ENCODE data around the gene ECSIT.

The ECSIT gene

GRCh38 chr19:11534538-11534937 is 5.6 kb upstream of the ECSIT start:
- Histone ChIP-seq H2AFZ (ENCODE audit: low read depth) (no peak overlapping the region), H3K4me1 (ENCODE audit: low read depth, poor library complexity, severe bottlenecking) (peaks cover 10% of the 10 kb centered on the region), H3K4me2 (no peak overlapping the region), H3K27me3 (ENCODE audit: insufficient read depth, low read depth) (peaks cover 2% of the 10 kb centered on the region; the same call in 1 of the 2 replicates), H3K79me2 (ENCODE audit: insufficient read depth, low read depth) (no peaks in the 10 kb centered on the region), H3K9ac (no peak overlapping the region), H4K20me1 (ENCODE audit: insufficient read depth) (no peaks in the 10 kb centered on the region), H3K27ac (no peak overlapping the region), H3K4me3 (IDR thresholded peaks at IDR 0.05; ENCODE audit: insufficient read depth, low read depth, low read length) (no peak overlapping the region), H3K36me3 (ENCODE audit: insufficient read depth) (no peaks in the 10 kb centered on the region)
- TF ChIP-seq CTCF (conservative IDR thresholded peaks at IDR 0.05; ENCODE audit: low read depth, low read length) = no peak

DNA sequence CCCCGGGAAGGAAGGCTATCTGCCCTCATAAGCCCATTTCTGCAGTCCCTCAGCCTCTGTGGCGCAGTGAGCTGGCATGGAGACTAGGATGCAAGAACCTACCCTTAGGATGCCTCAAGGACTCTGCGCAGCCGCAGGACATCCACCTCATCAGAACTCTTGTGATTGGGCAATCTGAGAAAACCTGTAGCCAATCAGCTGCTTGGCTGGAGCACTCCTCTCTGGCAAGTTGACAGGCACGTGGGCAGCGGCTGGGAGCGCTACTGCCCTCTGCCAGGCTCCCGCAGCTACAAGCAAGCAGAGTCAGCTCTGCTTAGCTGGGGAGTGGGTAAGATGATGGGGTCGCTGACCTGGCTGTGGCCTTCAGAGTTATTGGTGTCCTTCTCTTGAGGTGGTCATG is 1.5 kb upstream of the ECSIT start:
- no peaks in the 10 kb centered on the region for H3K79me2 ChIP-seq (ENCODE audit: insufficient read depth, low read depth)
- H3K4me1 ChIP-seq (ENCODE audit: low read depth, poor library complexity, severe bottlenecking) = peaks cover 12% of the 10 kb centered on the region
- no peak overlapping the region for H2AFZ ChIP-seq (ENCODE audit: low read depth)
- no peaks in the 10 kb centered on the region for H4K20me1 ChIP-seq (ENCODE audit: insufficient read depth)
- H3K36me3 ChIP-seq (ENCODE audit: insufficient read depth) = no peaks in the 10 kb centered on the region
- no peak overlapping the region for H3K4me3 ChIP-seq (IDR thresholded peaks at IDR 0.05; ENCODE audit: insufficient read depth, low read depth, low read length)
- H3K9ac ChIP-seq = no peak overlapping the region
- peaks cover under 1% of the 10 kb centered on the region; the same call in 1 of the 2 replicates for H3K27me3 ChIP-seq (ENCODE audit: insufficient read depth, low read depth)
- H3K27ac ChIP-seq = no peak overlapping the region
- no peak for TF ChIP-seq CTCF (conservative IDR thresholded peaks at IDR 0.05; ENCODE audit: low read depth, low read length)
- no peak overlapping the region for H3K4me2 ChIP-seq

DNA sequence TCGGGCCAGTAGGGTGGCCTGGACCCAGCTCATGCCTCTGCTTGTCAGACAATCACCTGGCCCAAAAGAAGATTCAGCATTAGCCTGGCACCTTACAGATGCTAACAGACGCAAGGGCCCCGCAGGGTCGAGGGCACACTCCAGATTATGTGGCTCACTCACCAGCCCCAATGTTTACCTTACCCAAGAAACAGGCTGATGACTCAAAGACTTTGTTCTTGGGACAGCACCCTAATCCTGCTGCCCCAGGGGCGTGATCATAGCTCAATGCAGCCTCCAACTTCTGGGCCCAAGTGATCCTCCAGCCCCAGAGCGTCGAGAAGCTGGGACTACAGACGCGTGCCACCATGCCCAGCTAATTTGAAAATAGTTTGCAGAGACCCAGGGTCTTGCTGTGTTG is 9.8 kb downstream of the ECSIT start:
- H3K27ac ChIP-seq = no peak overlapping the region
- no peak for TF ChIP-seq CTCF (conservative IDR thresholded peaks at IDR 0.05; ENCODE audit: low read depth, low read length)
- no peaks in the 10 kb centered on the region for H4K20me1 ChIP-seq (ENCODE audit: insufficient read depth)

DNA sequence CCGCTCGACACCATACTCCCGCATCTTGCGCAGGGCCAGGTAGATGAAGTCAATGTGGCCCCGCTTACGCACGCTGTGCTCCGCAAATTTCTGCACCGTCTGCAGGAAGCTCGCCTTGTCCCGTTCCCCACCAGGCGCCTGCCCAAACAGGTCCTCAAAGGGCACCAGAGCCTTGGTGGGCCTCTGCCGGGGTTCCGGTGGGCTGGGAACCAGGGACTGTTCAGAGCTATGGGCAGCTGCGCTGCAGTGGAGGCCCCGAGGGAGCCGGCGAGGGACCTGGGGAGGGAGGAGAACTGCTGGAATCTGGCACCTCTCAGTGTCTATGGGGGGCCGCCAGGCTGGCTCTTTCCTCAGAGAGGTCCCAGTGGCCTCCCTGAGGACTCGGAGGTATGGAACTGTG is 15.0 kb downstream of the ECSIT start:
- no peak for TF ChIP-seq CTCF (conservative IDR thresholded peaks at IDR 0.05; ENCODE audit: low read depth, low read length)
- Histone ChIP-seq H3K27me3 (ENCODE audit: insufficient read depth, low read depth) (no peaks in the 10 kb centered on the region), H3K27ac (no peak overlapping the region), H3K36me3 (ENCODE audit: insufficient read depth) (no peaks in the 10 kb centered on the region), H4K20me1 (ENCODE audit: insufficient read depth) (no peaks in the 10 kb centered on the region), H3K4me3 (IDR thresholded peaks at IDR 0.05; ENCODE audit: insufficient read depth, low read depth, low read length) (no peak overlapping the region), H3K4me1 (ENCODE audit: low read depth, poor library complexity, severe bottlenecking) (no peaks in the 10 kb centered on the region), H2AFZ (ENCODE audit: low read depth) (no peak overlapping the region), H3K79me2 (ENCODE audit: insufficient read depth, low read depth) (no peaks in the 10 kb centered on the region), H3K4me2 (no peak overlapping the region), H3K9ac (no peak overlapping the region)

More for the DNA sequence above, 9.8 kb downstream of the ECSIT start:
- H3K79me2 ChIP-seq (ENCODE audit: insufficient read depth, low read depth) = no peaks in the 10 kb centered on the region
- no peaks in the 10 kb centered on the region for H3K36me3 ChIP-seq (ENCODE audit: insufficient read depth)
- H3K27me3 ChIP-seq (ENCODE audit: insufficient read depth, low read depth) = no peaks in the 10 kb centered on the region
- H3K4me3 ChIP-seq (IDR thresholded peaks at IDR 0.05; ENCODE audit: insufficient read depth, low read depth, low read length) = no peak overlapping the region
- no peak overlapping the region for H3K4me2 ChIP-seq
- no peaks in the 10 kb centered on the region for H3K4me1 ChIP-seq (ENCODE audit: low read depth, poor library complexity, severe bottlenecking)
- H3K9ac ChIP-seq = no peak overlapping the region
- H2AFZ ChIP-seq (ENCODE audit: low read depth) = no peak overlapping the region

Measured in KMS-11 (cell line).